AG04450 (cell line): ENCODE measurements around the gene STXBP6. TPM values are rescaled to one million over a fixed set of nuclear protein-coding genes. Genes with fewer than 3 reads are reported as not detected.

ENCODE experiments used
- CTCF ChIA-PET: fragments of 300-600, 350-600 bp; formaldehyde crosslinking; extraction: SDS; loops from one replicate; lab custom pipeline; 2022; ENCODE audit warnings: antibody characterized with exemption, inconsistent platforms; lab: Charles Lee
- POLR2A ChIA-PET: fragments of 350-600 bp; formaldehyde crosslinking; extraction: SDS; loops from one replicate; lab custom pipeline; 2021; ENCODE audit warnings: antibody characterized with exemption, inconsistent platforms; lab: Yijun Ruan, JAX
- DNase-seq: peaks from one replicate; pipeline ENCODE4 v3.0.0-alpha.2; 2011; ENCODE audit warnings: low read depth, low spot score
- H3K27ac ChIP-seq: one replicate; pipeline ENCODE4 v1.5.1; 2012; ENCODE audit warnings: low read depth, low read length, control low read depth
- H3K27me3 ChIP-seq: one replicate; pipeline ENCODE4 v1.6.0; 2012; ENCODE audit warnings: low read length; ENCODE audit not compliant: control insufficient read depth, insufficient read depth
- H3K4me3 ChIP-seq: 2 replicates; pipeline ENCODE4 v1.5.1; 2011; ENCODE audit warnings: mild to moderate bottlenecking, low read depth, low read length, control low read depth
- H3K9me3 ChIP-seq: 2 replicates; pipeline ENCODE4 v1.5.1; 2012; ENCODE audit warnings: low read length; ENCODE audit not compliant: control insufficient read depth, insufficient read depth
- polyA plus RNA-seq: library from polyadenylated mRNA; depleted of rRNA; stranded (reverse); fragments of >200 nt; gene quantifications from 2 replicates; pipeline ENCODE4 v1.2.3, GENCODE V29; 2011
- TF ChIP-seq, protein P1 (sequence below): IDR thresholded peaks from 2 replicates; pipeline ENCODE4 v1.5.1; 2011; ENCODE audit warnings: low read depth, low read length, control low read depth, inconsistent platforms

Gene STXBP6
- polyA plus RNA-seq, 1 experiment = 0.16 TPM

DNA sequence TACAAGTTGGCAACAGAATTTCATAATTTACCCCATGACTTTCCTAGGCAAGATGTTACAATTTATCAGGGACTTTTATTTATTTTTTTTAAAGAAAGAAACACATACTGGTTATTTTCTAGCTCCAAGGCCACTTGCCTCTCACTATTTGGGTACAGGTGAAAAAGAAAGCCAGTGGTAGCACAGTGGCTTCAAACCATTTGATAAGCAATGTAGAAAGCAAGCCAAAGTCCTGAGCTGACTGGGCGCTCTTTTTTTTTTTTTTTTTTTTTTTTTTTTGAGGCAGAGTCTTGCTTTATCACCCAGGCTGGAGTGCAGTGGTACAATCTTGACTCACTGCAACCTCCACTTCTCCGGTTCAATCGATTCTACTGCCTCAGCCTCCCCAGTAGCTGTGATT, 73.3 kb downstream of the STXBP6 start:
- POLR2A ChIA-PET = no interaction called here
- TF ChIP-seq, protein P1, sequence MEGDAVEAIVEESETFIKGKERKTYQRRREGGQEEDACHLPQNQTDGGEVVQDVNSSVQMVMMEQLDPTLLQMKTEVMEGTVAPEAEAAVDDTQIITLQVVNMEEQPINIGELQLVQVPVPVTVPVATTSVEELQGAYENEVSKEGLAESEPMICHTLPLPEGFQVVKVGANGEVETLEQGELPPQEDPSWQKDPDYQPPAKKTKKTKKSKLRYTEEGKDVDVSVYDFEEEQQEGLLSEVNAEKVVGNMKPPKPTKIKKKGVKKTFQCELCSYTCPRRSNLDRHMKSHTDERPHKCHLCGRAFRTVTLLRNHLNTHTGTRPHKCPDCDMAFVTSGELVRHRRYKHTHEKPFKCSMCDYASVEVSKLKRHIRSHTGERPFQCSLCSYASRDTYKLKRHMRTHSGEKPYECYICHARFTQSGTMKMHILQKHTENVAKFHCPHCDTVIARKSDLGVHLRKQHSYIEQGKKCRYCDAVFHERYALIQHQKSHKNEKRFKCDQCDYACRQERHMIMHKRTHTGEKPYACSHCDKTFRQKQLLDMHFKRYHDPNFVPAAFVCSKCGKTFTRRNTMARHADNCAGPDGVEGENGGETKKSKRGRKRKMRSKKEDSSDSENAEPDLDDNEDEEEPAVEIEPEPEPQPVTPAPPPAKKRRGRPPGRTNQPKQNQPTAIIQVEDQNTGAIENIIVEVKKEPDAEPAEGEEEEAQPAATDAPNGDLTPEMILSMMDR = no peak
- no peaks in the 10 kb centered on the region for H3K9me3 ChIP-seq
- no peak for DNase-seq
- H3K4me3 ChIP-seq = no peak overlapping the region
- H3K27ac ChIP-seq = no peak overlapping the region
- H3K27me3 ChIP-seq = no peaks in the 10 kb centered on the region
- CTCF ChIA-PET = interaction anchor here (1.3 kb wide), 1 partner anchor 170 kb away, joined by 3 read pairs; no protein-coding TSS in a partner anchor

DNA sequence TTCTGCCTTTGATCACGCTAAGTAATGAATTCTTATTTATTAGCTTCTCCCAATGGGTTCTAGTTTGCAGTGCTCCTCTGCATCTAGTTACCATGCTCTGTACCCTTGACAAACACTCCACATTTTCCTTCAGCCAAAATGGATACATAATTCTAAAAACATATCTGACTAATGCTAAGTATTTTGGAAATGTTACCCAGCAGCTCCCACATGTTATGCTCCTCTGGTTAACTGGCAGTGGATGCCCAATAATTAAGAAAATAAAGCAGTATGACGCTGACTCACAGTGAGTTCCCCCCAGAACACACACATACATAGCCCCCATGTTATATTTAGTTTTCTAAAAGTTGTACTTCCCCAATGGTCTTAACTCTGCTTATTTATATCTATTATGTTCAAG, 74.6 kb downstream of the STXBP6 start:
- POLR2A ChIA-PET = no interaction called here

DNA sequence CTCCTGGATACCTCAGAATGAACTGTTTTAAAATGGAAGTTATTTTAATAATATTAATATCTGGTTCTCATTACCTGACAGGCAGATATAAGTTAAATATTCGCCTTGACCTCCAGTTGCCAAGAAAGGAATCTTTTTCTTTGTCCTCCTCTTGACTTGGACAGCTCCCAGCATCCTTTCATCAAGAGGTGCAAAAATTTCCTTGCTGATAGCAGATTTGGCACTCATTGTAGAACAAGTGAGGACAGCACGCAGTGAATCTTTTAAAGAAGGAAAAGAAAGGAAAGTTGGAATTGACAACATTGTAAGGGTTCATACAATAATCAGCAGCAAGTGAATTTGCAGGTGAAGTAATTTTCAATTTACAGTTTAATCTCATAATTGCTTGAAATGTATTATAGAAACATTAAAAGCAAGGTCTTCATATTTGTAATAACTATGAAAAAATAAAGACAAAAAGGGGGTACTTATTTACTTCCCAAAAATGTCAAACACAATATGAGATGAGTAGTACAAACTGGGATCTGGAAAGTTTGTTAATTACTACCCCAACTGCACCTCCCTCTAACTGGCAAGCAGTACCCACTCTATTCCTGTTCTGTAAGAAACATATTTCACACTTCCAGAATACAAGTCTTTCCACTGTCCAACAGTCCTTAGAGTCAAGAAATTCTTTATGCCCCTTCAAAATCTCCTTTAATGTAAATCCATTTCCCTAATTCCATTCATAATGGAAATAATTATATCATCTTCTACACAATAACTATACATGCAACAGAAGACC, 75.2 kb downstream of the STXBP6 start:
- TF ChIP-seq, protein P1 = no peak
- Histone ChIP-seq H3K27me3 (no peaks in the 10 kb centered on the region), H3K9me3 (no peaks in the 10 kb centered on the region), H3K4me3 (no peak overlapping the region), H3K27ac (no peak overlapping the region)
- ChIA-PET POLR2A (no interaction called here), CTCF (no interaction called here)
- no peak for DNase-seq

More for the DNA sequence above, 74.6 kb downstream of the STXBP6 start:
- no peaks in the 10 kb centered on the region for H3K27me3 ChIP-seq
- TF ChIP-seq, protein P1 = no peak
- DNase-seq = no peak
- H3K4me3 ChIP-seq = no peak overlapping the region
- no peaks in the 10 kb centered on the region for H3K9me3 ChIP-seq
- CTCF ChIA-PET = no interaction called here
- H3K27ac ChIP-seq = no peak overlapping the region

DNA sequence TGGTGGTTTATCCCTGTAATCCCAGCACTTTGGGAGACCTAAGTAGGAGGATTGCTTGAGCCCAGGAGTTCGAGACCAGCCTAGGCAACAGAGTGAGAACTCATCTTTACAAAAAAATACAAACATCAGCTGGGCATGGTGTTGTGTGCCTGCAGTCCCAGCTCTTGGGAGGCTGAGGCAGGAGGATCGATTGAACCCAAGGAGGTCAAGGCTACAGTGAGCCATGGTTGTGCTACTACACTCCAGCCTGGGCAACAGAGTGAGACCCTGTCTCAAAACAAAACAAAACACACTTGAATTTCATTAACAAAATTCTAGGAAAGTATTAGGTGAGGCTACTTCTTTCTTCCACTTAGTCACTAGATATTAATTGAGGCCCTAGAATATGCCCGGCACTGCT, 77.1 kb downstream of the STXBP6 start:
- H3K27ac ChIP-seq = no peak overlapping the region
- TF ChIP-seq, protein P1 = no peak
- no peaks in the 10 kb centered on the region for H3K27me3 ChIP-seq
- POLR2A ChIA-PET = no interaction called here
- H3K9me3 ChIP-seq = no peaks in the 10 kb centered on the region
- DNase-seq = no peak
- no peak overlapping the region for H3K4me3 ChIP-seq
- CTCF ChIA-PET = interaction anchor here (0.6 kb wide), 2 partner anchors 16 to 96 kb away, joined by 3 to 10 read pairs; no protein-coding TSS in a partner anchor

DNA sequence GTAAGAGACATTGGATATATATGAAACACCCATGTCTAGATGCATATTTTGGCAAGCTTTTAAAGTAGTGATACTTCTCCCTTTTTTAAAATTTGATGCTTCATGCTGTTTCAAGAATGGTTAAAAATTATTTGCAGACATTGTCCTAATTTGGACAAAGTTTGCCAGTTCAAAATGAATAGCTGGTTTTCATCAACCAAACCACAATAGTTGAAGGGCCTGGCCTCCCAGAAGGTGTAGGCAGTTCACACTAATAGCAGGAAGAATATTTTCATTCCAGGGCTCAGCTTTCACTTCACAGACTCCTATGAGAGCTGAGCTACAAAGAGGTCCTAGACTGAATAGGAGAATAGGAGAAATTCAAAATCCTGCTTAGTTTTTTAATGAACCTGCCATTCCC, 78.7 kb downstream of the STXBP6 start:
- no peaks in the 10 kb centered on the region for H3K27me3 ChIP-seq
- H3K9me3 ChIP-seq = no peaks in the 10 kb centered on the region
- CTCF ChIA-PET = no interaction called here
- DNase-seq = no peak
- H3K4me3 ChIP-seq = no peak overlapping the region
- POLR2A ChIA-PET = no interaction called here
- TF ChIP-seq, protein P1 = no peak
- no peak overlapping the region for H3K27ac ChIP-seq
